Right lobe of liver (tissue), 6 donors: ENCODE data around the gene SCN3B. TPM values are rescaled to one million over a fixed set of nuclear protein-coding genes. Genes with fewer than 3 reads are reported as not detected.
A peak's percentile ranks its signal among the peaks of the same experiment; 100 is the strongest.

Source experiments
- ATAC-seq, 4 donors: fragments of 200-7000 bp; cut with Tn5 transposase; one replicate each; pipeline ENCODE4 v1.9.1; 2020; ENCODE audit warnings: mild to moderate bottlenecking in 4 of 4, moderate library complexity in 4 of 4
- DNase-seq, 3 donors: peaks; one replicate each; pipeline ENCODE4 v3.0.0-alpha.2; 2020
- H3K27ac ChIP-seq, 3 donors: fragments of 200-600 bp; one replicate each; pipeline ENCODE4 v1.8.0; 2022
- H3K27me3 ChIP-seq, 2 donors: fragments of 200-600 bp; one replicate each; pipeline ENCODE4 v1.8.0; 2022
- H3K36me3 ChIP-seq, 4 donors: fragments of 200-600 bp; sonication (generic) in 1 of 4; one replicate each; pipeline versions ENCODE4 v1.5.1 to v1.8.0; 2017 to 2022; ENCODE audit warnings: control low read depth in 1 of 4
- H3K4me1 ChIP-seq, 4 donors: fragments of 200-600 bp; sonication (generic) in 1 of 4; one replicate each; pipeline versions ENCODE4 v1.5.1 to v1.8.0; 2017 to 2022; ENCODE audit warnings: control low read depth in 1 of 4
- H3K4me3 ChIP-seq, 3 donors: fragments of 200-600 bp; one replicate each; pipeline ENCODE4 v1.8.0; 2022
- H3K9me3 ChIP-seq, 4 donors: fragments of 200-600 bp; sonication (generic) in 1 of 4; one replicate each; pipeline versions ENCODE4 v1.5.1 to v1.8.0; 2017 to 2022; ENCODE audit warnings: control low read depth in 1 of 4
- CTCF ChIP-seq, 4 donors: fragments of 200-600 bp in 3 of 4; fragments of 450-650 bp in 1 of 4; IDR thresholded peaks; one replicate each; pipeline versions ENCODE4 v1.5.1 to v1.8.0; 2016 to 2022; ENCODE audit warnings: antibody characterized with exemption in 4 of 4, mild to moderate bottlenecking in 2 of 4
- POLR2A ChIP-seq: fragments of 450-650 bp; IDR thresholded peaks from one replicate; pipeline ENCODE4 v1.6.1; 2017; ENCODE audit warnings: antibody characterized with exemption, mild to moderate bottlenecking
- WGBS: methylation state at CpG from one replicate; pipeline ENCODE4 v1.1.6; 2018; ENCODE audit warnings: low coverage, low lambda C conversion rate; ENCODE audit not compliant: insufficient coverage; ENCODE audit errors: missing lambda C conversion rate; 5-methylcytosine and 5-hydroxymethylcytosine counted together
- intact Hi-C, 2 donors: fragments of 100-400 bp; cut with DNase I; formaldehyde crosslinking; loops; one replicate each; pipeline versions ENCODE4 v1.11.2 to v1.14.1; 2022
- total RNA-seq, 6 experiments: library from RNA; depleted of rRNA in 2 of 6; stranded (reverse); fragments of >200 nt in 2 of 6; fragmentation: NEBNext Ultra II Directional in 3 of 6; extraction: Animal tissue kit (Norgen Biotek cat#: 25700) in 3 of 6; gene quantifications; one replicate each; pipeline versions ENCODE4 v1.1.0 to v1.2.4, GENCODE V29; 2016 to 2023
- donor health status: DM: no; HTN: yes; CAD: no.
- donor health status: DM: no; HTN: no; CAD: no.
- donor health status: DM: no; HTN: no; CAD: no.
- donor health status: DM: no; HTN: yes; CAD: no.
- donor health status: DM: no; HTN: yes; CAD: no.

Gene SCN3B
- total RNA-seq, 6 experiments from 2014 or later: 0.04 to 0.20 (median 0.09) TPM; not detected in 1

- Histone ChIP-seq H3K9me3 (no peaks in the 10 kb centered on the region), H3K36me3 (no peaks in the 10 kb centered on the region), H3K27me3 (no peaks in the 10 kb centered on the region), H3K4me3 (no peak overlapping the region), H3K4me1 (no peaks in the 10 kb centered on the region), H3K27ac (no peak overlapping the region)
- TF ChIP-seq POLR2A (no peak), CTCF (IDR thresholded peaks at IDR 0.05) (no peak)
- WGBS: 21% methylated on average over 4 of the region's 4 CpGs
- intact Hi-C loops: no loop called here
- DNase-seq: no peak
- peak in 1 of 4 donors; percentile 27 for ATAC-seq
Measured at GRCh38 chr11:123594921-123595320, 59.5 kb downstream of the SCN3B start.

- DNase-seq: no peak
- Histone ChIP-seq H3K4me1 (no peaks in the 10 kb centered on the region), H3K4me3 (no peak overlapping the region), H3K27ac (no peak overlapping the region), H3K36me3 (no peaks in the 10 kb centered on the region), H3K9me3 (no peaks in the 10 kb centered on the region), H3K27me3 (no peaks in the 10 kb centered on the region)
- WGBS: 82% methylated on average over 4 of the region's 8 CpGs
- intact Hi-C loops: no loop called here
- ATAC-seq: no peak
- TF ChIP-seq POLR2A: no peak
- no peak for TF ChIP-seq CTCF (IDR thresholded peaks at IDR 0.05)
Measured at GRCh38 chr11:123594188-123594901, 60.1 kb downstream of the SCN3B start.

- H3K4me3 ChIP-seq: no peak overlapping the region
- no peak overlapping the region for H3K27ac ChIP-seq
- TF ChIP-seq CTCF (IDR thresholded peaks at IDR 0.05) (no peak), POLR2A (no peak)
- DNase-seq (no peak), ATAC-seq (no peak)
- intact Hi-C loops: no loop called here
- WGBS: 87% methylated on average over 5 of the region's 6 CpGs
- no peaks in the 10 kb centered on the region for H3K4me1 ChIP-seq
- H3K9me3 ChIP-seq: no peaks in the 10 kb centered on the region
- no peaks in the 10 kb centered on the region for H3K27me3 ChIP-seq
- no peaks in the 10 kb centered on the region for H3K36me3 ChIP-seq
Measured at GRCh38 chr11:123593570-123593969, 60.9 kb downstream of the SCN3B start.

GRCh38 chr11:123590296-123590912 is 64.0 kb downstream of the SCN3B start:
- Histone ChIP-seq H3K27me3 (no peaks in the 10 kb centered on the region), H3K9me3 (no peaks in the 10 kb centered on the region), H3K4me3 (peak overlapping the region in 1 of 3 donors; percentile 4), H3K36me3 (no peaks in the 10 kb centered on the region), H3K27ac (no peak overlapping the region), H3K4me1 (no peaks in the 10 kb centered on the region)
- intact Hi-C loops: no loop called here
- 35% methylated on average over 3 of the region's 11 CpGs for WGBS
- TF ChIP-seq POLR2A (peak; percentile 21), CTCF (IDR thresholded peaks at IDR 0.05) (no peak)
- ATAC-seq: peak; percentile 25 to 74 (median 48)
- DNase-seq: peak in 1 of 3 donors; percentile 40
